ENCODE data around the gene DYNC1LI1.

- TF ChIP-seq CTCF (IDR thresholded peaks at IDR 0.05): no peak
- TF ChIP-seq POLR2A (IDR thresholded peaks at IDR 0.05): no peak
These were observed 70.4 kb downstream of the DYNC1LI1 start for GRCh38 chr3:32500231-32500630.

Data from lower leg skin (tissue), 3 donors.